Hepatic stellate cell (primary cell): Measurements from ENCODE around the gene FTO.

Experiments
- DNase-seq: peaks from one replicate; pipeline ENCODE4 v3.0.0; 2011; ENCODE audit warnings: low spot score

Gene FTO

DNA sequence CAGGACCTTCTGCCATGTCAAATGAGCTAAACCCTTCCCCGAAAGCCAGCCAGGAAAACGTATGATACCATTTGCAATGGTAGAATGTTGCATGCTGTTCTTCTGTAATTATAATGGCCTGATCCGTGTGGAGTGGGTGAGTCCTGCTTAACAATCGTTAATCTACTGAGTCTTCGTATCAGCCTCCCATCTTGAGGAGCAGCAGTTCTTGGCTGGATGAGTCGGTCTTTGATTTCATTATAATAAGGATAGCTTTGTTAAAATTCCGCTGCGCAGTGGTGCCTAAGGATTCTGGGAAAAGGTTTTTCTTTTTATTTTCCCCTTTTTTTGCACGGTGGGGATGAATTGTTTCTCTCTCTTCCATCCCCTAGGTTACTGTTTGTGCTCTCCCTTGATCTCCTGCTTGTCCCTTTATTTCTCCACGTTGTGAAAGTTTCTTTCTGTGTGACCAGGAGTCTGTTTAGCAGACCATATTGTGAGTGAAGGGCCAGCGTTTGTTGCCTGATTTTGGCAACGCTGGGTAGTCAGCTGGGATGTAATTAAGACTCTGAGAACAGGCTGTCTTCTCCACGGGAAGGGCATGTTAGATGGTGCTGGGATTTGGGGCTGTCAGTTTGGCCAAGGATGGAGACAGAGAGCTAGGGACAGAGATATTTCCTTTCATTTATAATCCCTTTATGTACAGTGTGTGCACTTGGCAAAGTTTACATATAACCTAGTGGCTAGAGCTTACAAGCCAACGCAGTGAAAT is 263.0 kb downstream of the FTO start:
- no peak for DNase-seq

DNA sequence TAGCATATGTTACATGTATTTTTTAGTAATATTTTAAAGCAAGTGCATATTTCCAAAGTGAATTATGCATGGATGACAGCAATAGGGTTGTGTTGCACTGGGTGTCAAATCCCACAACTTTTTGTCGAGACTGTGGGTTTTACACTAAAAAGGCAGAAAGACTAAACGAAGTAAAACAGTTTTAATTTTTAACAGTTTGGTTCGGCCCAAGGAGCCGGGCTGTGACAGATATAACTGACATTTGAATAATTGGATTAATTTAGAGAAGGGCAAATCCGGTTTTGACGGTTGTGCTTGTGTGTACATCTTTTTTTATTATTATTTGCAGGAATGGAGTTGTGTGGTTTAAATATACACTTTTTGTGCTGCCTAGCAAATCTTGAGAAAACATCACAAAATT is 263.6 kb downstream of the FTO start:
- DNase-seq: no peak

- DNase-seq: no peak
Observed at GRCh38 chr16:53968454-53968853, 264.5 kb downstream of the FTO start.

DNA sequence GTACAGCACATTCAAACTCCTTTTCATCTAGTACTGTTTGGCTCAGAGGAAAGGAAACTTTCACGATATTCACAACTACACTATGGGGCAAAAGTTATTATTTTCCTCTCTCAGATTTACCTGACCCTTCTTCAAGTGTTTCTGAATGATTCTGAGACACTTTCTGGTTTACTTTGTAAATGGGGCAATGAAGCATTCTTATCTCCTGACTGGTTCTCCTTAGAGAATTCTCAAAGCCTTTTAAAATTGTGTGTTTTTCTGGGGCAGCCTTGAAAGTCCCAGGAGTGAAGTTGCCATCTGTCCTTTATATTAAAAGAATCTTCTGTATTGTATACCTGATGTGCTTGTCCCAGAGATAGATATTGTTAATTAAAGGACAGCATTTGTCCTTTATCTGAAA is 264.9 kb downstream of the FTO start:
- no peak for DNase-seq

GRCh38 chr16:53971616-53972015 is 267.7 kb downstream of the FTO start:
- no peak for DNase-seq

DNA sequence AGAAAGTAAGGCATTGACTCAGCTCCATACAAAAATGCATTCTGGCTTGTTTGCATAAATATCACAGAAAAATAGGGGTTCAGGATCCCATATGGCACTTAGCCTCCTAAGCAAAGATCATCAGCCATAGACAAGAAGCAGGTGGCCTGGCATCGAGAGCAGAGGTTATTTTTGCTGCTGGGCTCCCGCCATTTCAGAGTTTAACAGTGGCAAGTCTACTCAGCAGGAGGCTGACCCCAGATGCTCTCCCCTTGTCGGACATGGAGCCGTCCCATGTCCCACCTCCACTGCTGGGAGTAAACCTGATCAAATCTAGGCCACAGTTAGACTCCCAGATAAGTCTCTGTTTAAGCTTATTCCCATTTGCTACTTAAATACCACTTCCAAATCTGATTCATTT is 269.1 kb downstream of the FTO start:
- DNase-seq: no peak

GRCh38 chr16:53974484-53975080 is 270.6 kb downstream of the FTO start:
- peak; percentile 8 for DNase-seq

DNA sequence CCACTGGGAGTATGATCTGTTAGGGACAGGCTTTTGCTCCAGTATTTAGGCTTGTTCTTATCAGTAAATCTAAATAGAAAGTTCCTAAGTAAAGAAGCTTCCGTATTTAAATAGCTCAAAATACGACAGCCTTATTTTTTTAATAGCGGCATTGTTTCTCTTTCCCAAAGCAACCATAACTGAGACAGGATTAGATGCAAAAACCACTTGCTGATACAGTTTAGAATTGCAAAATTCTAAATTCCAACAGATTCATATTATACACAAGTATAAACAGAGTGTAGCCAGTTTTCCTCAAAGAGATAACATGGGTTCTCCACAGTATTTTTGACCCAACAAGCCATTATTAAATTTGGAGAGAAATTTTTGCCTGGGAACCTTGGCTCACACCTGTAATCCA is 276.7 kb downstream of the FTO start:
- no peak for DNase-seq

- no peak for DNase-seq
Observed at GRCh38 chr16:53982631-53983042, 278.7 kb downstream of the FTO start.

- DNase-seq: no peak
Observed at GRCh38 chr16:53984936-53985335, 281.0 kb downstream of the FTO start.

DNA sequence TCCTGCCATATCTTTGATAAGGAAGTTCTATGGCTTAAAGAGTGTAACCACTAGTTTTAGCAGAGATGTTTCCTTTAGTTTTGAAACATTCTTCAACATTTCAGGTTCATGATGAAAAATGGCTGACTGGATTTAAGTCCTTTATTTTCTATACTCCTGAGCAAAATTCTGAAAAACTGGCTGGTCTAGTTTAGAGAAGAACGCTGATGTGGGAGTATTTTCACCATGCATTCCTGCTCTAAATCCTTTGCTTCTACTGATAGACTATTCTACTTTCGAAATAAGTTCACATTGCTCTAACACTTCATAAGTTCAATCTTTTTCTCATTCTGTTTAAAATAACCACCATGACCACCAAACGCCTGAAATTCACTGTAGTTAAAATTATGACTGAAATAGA is 281.9 kb downstream of the FTO start:
- DNase-seq: no peak

DNA sequence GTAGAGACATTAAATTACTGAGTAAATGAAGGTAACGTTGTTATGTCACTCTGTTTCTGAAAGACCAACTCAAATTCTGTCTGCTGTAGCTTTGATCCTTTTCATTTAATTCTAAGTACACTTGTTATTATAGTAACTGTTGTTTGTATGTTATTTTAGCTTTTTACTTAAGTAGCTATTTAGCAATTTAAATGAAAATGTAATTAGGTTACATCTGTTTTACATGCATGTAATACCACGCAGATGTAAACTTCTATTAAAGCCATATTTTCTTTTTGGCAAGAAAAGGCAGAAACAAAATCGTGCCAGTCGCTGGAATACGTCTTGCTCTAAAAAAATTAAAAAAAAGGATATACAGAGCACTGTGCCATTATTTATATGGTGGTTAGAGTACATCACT is 282.8 kb downstream of the FTO start:
- no peak for DNase-seq

- no peak for DNase-seq
Observed at GRCh38 chr16:53988136-53988535, 284.2 kb downstream of the FTO start.

DNA sequence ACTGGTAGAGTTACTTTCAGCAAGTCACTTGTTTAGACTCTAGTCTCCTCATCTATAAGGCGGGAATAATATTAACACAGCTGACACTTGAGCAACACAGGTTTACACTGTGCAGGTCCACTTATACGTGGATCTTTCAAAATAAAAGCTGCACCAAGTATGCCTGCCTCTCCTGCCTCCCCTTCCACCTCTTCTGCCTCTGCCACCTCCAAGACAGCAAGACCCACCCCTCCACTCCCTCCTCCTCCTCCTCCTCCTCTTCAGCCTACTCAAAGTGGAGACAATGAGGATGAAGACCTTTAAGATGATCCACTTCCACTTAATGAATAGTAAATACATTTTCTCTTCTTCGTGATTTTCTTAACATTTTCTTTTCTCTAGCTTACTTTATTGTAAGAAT is 285.6 kb downstream of the FTO start:
- no peak for DNase-seq

DNA sequence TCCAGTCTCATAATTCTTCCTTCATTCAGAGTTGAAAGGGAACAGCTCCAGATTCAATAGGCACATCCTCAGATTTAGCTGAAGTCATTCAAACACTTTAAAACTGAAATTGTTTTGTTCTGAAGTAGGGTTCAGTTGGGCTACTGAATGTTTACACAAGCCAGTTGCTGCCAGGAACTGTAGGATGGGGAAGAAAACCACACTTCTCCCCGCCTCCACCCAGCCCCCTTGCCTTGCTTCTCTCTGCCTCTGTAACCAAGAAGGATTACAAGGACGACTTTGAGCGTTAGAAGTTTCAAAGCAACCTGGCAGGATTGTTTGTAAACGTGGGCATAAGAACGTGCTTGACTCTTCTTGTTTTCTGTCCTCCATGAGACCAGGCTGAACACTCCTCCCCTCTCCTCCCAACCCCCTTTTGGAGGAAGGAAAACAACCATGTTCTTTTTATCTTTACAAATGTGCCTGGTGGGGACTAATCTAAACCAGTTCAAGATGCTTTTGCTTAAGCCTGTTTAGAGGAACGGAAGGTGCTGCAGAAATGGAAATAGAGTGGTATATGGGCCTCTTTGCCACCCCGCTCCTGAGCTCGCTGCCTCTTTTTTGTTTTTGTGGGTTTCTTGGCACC is 287.9 kb downstream of the FTO start:
- DNase-seq: no peak

- no peak for DNase-seq
Observed at GRCh38 chr16:53995378-53995777, 291.4 kb downstream of the FTO start.

- DNase-seq: no peak
Observed at GRCh38 chr16:53996961-53997360, 293.0 kb downstream of the FTO start.

- no peak for DNase-seq
Observed at GRCh38 chr16:53998024-53998810, 294.3 kb downstream of the FTO start.

GRCh38 chr16:53998966-53999522 is 295.1 kb downstream of the FTO start:
- no peak for DNase-seq

DNA sequence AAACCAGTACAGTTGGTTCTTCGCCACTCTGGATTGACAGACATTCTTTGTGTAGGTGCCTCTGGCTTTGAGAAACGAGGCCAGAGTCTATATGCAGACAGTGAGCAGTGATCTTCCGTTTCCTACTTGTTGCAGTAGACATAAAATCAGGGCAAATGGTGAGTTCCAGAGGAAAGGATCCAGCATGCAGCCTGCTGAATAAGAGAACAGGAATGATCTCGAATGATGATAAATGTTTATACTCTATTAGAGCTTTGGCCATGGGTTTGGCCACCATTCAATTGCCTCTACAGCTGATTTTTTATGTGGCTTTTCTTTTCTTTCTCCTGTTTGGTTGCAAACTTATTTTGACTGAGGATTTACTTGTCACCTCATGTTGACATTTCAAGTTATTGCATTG is 295.9 kb downstream of the FTO start:
- DNase-seq: no peak

DNA sequence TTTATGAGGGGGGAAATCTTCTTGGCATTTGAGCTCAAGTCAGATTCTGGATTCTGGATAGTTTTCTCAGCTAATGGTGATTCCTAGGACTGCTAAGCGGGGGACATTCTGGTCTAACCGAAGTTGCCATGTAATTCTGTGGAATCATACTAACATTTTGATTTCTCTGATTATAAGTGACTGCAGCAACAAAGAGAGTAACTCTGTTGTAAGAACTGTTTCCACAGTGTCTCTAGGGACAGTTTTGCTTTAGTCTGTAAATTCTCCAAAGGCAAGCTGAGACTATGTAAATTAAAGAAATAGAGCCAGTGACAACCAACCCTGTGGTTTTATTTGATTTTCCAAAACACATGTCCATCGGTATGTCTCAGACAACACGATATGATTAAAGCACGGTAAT is 296.4 kb downstream of the FTO start:
- no peak for DNase-seq

DNA sequence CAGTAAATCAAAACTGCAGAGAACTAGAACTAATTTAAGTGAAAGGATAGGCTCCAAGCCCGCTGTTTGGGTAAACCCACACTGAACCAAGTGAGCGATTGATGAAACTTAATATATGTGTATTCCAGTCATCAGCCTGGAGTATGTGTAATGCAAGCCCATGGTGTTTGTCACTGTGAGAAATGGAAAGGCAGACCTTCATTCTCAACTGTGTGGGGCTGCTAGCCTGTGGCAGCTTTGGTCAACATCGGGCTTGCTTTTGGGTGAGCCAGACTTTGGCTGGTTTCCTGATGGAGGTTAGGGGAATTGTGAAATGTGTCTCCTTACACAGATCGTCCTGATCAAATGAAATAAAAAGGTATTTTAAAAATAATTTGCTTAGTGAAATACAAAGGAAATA is 302.7 kb downstream of the FTO start:
- no peak for DNase-seq

GRCh38 chr16:54007504-54007903 is 303.5 kb downstream of the FTO start:
- DNase-seq: no peak
